Endothelial cell of hepatic sinusoid (primary cell): ENCODE results near the gene RAMP3.

Experiments
- in situ Hi-C: cut with HindIII; loops from 2 replicates; pipeline ENCODE4 v1.10.0; 2017; ENCODE audit warnings: low sequenced_read_pairs

RAMP3 gene

DNA sequence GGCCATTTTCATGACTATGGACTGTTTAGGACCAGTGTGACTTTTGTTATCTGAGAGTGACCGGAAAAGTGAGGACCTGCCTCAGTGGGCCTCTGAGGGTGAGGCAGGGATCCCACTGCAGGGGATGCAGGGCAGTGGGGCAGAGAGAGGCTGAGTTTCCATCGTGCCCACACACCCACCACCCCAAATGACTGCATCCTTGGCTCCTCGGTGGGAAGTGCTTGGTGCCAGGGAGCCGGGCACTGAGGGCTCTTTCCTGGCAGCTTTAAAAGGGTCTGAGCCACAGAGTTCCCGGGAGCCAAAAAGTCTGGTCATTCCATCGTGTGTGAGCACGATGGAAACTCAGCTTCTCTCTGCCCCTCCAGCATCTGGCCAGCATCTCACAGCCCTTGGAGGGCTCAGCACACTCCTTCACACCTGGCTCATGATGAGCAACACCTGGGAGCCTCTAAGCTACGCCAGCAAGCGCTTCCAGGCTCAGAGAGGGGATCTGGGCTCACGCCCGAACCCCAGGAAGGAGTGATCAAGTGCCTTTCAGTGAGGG is 59.1 kb downstream of the RAMP3 start:
- in situ Hi-C loops, result no loop called here

DNA sequence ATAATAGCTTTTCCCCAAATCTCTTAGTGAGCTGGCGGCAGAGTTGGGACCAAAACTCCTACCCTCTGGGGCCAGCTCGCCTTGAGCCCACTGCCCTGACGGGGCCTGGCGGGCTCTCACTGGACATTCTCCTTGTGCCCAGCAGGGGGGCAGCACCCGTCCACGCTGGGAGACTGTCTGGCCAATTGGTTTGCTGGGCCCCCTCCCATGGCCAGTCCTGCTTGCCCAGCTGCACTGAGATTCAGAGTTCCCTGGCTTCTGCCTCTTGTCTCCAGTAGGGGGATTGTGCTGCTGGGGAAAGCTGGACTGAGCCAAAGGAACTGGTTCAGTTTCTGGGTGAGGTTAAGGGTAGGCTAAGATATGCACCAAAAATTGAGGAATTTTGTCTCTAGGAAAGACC is 59.8 kb downstream of the RAMP3 start:
- in situ Hi-C loops, result no loop called here

DNA sequence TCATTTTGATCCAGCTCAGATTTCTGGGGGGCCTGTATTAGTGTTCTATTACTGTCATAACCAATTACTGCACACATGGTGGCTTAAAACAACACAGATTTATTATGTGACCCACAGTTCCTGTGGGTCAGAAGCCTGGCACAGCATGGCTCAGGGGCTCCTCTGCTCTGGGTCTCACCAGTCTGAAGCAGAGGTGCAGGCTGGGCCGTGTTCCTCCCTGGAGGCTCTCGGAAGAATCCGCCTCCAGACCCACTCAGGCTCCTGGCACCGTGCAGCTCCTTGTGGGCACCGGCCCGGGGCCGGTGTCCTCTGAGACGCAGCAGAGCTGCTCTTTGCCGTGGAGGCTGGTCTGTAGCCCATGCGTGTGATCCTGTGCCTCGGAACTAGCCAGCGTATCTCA is 61.5 kb downstream of the RAMP3 start:
- in situ Hi-C loops, result no loop called here

DNA sequence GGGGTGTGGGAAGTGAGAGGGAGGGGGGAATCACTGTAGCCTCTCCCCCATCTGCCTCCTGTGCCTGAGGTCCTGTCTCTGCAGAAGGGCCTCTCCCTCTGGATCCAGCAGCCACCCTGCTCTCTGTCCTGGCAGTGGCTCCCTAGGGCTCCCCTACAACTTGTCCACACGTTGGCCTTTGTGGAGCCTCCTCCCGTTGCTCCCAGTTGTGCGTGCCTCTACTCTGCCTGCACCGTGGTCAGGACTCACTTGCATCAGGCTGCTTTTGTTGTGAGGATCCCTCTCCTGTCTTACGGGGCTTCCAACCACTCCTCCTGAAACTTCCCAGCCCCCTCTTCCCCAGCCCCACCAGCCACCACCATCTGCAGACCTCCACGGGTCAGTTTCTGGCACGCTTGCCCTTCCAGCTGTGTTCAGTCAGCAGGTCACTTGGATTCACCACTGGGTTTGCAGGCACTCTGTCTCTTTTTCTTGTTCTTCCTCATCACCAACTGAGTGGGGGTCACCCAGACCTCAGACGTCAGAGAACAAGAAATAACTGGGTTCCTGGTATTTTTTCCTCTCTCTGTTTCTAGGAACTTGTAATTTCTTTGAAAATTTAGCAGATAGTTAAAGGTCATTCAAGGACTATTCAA is 62.3 kb downstream of the RAMP3 start:
- in situ Hi-C loops, result no loop called here

DNA sequence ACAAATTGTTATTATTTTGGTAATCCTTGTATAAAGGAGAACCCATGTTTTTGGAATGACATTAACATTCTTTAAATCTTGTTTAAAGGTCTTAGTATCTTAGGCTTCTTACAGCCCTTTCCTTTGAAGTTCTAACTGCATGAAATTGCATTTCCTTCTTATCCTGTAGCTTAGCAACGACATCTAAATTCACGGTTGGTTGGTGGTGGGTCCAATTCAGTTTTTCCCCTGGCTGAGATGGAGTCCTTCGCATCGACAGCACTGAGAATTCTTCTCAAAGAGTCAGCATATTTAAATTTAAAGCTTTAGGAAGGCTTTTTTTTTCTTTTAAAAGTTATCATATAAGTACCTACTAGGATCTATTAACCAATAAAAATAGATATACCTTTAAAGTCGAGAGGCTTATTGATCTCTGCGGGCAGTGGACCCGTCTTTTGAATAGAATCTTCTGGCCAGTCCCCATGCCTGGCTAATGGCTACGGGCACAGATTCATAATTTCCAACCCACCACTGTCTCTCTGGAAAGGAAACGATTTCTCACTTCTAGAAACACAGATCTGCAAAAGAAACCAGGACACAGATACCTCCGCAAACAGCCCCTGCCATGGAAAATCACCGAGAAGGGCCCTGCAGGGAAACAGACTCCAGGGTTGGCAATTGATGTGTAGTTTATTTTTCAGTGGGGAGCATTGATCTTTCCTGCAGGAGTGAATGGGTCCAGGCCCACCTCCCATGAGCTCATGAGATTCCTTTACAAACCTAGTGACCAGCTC is 63.4 kb downstream of the RAMP3 start:
- in situ Hi-C loops, result no loop called here

DNA sequence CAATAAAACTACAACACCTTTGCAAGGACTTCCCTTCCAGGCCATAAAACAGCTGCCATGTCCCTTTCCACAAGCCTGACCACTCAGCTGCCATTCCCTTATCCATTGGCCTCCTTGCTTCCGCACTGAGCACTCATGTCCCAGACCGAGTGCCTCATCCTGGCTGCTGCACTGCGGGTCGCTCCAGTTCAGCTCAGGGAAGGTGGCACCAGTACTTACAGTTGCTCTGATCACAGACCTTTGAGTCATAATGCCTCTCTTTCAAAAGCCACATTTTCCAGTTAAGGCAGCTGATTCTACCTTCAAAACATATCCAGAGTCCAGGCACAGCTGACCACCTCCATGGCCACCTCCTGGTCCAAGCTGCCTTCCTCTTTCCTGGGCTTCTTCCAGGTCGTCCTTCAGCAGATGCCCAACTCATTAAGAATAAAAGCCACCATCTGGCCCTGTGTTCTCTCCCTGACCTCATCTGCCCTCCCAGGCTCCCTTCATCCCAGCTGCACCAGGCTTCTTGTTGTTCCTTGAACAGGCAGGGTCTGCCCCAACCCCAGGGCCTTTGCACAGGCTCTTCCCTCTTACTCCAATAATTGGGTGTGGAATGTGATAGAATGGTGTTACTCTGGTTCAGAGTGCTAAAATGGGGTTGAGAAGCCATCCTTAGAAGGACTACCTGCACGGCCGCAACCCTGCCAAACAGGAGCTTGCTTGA is 64.5 kb downstream of the RAMP3 start:
- in situ Hi-C loops, result no loop called here

DNA sequence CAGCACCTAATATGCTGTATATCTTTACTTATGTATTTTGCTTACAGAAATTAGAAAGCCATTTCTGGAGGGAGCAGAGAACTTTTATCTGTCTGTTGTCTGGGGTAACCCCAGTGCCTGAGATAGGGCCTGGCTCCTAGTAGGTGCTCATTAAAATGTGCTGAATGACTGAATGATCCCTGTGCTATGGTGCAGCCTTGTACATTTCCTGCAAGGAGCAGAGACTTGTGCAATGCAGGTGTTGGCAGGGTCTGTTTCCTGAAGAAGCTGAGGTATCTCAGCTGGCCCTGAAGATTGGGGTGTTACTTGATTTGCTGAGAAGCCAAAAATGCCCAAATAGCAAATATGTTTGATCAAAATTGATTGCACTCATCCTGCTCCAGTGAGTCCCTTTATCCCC is 65.5 kb downstream of the RAMP3 start:
- in situ Hi-C loops, result no loop called here

DNA sequence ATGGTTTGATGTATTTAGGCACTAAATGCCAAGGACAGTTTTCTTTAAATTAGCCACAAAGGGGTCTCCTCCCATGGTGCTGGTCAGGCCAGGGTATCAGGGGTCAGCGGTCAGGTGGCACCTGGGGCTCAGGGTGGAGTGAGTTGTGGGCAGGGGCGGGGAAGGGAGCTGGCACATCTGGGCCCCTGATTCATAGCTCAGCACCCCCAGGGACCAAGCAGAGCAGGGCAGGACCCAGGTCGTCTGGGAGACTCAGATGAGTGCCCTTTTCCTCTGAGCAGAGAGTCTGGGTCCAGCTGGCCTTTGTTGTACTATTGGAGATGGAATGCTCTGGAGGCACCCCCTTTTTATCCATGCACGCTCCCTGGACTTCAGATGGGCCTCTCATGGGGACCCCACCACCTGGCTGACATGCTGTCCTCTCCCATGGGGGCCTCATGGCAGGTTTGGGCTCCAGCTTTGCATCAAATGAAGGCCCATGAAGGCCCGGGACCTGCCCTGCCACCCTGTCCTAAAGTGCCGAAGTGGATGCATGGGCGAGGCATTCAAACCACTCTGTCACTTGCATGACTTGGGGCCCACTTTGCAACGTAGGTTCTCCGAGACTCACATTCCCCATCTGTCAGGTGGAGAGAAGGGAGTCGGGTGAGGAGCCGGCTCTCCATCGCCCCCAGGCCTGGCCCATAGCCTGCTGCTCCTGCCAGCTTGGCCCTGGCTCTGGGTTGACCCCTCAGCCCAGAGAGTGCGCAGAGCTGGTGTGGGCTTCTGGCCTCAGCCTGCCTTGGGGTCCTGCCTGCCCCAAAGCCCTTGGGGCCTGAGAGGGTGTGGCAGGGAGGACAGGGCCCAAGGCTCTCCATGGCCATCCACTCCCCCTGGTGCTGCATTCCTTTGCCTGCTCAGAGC is 66.4 kb downstream of the RAMP3 start:
- in situ Hi-C loops, result no loop called here

DNA sequence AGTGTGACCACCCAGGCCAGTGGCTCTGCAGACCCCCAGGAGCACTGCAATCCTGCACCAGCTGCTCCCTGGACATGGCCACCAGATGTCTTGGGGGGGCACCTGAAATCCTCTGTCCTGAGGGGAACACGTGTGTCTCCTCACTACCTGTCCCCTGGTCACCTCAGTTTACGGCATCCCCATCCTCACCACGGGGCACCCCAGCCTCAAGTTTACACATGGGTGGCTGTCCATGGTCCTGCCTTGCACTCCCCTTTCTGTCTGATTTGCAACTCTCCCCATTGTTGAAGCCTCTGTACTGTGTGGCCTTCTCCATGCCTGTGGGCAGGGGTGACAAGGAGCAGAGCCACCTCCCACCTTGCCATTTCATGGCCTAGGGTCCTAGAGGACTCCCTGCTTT is 67.2 kb downstream of the RAMP3 start:
- in situ Hi-C loops, result no loop called here

DNA sequence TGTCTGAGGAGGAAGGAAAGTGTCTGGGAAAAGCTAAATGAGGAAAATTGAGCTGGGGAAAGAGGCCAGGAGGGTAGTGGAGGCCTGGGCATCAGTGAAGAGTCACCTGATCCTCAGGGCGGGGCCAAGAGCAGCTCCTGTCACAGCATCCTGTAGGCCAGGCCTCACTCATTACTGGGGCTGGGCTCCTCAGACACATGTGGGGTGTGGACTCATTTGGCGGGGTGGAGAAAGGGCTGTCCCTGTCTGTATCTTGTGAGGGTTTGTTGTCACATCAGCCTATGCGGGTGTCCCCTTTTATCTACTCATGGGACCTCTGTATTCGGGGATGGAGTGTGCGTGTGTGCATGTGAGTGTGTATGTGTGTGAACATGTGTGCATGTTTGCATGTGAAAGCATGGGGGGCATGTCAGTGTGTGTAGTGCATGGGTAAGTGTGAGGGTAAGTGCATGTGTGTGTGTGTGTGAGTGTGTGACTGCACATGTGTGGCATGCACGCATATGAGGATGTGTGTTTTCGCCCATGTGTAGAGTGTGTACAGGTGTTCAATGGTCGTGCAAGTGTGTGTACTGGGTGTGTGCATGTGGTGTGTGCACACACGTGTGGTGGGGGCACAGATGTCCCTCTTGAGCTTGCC is 67.8 kb downstream of the RAMP3 start:
- in situ Hi-C loops, result no loop called here

DNA sequence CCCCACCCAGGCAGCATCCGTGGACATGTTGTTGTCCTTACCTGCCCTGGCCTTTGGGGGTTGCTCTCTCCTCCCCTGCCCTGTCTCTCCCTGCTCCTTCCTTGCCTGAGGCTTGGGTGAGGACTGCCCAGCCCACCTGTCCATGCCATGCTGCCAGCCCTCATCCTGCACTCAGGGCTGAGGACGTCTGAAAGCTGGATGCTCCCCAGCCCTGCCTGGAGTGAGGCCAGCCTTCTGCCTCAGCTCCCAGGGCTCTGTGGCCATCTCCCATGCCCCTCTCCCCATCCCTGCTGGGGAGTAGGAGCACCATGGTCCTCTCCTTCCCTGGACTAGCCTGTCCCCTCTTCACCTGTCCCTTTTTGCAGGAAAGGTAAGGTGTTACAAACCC is 68.4 kb downstream of the RAMP3 start:
- in situ Hi-C loops, result no loop called here

DNA sequence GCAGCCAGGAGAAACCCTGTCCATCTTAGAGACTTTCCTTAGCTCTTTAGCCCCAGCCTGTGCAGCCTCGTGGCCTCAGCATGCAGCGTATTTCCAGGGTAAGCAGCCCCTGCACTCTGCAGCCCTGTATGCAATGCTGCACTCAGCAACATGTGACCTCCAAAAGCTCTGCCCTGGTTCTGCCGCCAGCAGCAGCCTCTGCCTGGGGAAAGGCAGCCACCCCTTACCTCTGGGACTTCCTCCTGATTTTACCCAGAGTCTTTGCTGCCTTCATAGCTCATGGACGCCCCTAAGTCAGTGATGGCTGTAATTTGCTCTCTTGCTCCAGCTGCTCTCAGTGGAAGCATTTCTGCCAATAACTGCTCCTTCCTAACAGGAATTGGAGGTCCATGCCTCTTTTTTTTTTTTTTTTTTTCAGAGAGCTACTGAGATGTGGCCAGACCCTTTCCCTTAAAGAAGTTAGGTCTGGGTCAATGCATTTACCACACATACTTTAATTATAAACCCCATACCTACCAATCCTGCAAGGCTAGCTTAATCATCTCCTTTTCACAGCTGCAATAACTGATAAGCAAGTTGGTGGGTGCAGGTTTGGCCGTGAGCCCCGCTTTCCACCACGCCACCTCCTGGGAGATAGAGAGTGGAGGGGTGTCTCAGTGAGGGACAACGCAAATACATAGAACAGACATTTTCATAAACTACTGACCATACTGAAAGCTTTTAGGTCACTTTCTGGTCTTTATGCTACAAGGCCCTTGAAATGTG is 71.7 kb downstream of the RAMP3 start:
- in situ Hi-C loops, result no loop called here

DNA sequence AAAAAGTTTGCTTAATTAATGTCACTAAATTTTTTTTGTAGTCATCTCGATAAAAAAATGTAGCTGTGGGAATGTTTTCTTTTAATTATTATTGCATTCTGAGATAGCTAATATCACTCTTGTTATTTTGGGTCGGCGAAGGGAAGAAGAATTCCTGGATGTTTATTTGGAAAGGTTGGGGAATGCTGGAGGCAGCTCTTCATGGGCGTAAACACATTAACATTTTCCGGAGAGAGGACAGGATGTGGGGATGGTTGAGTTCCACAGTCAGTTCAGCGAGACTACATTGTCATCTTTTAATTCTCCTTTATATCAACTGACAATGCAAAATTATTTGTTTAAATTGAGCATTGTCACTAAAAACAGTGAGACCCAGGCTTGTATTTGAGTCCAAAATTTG is 72.5 kb downstream of the RAMP3 start:
- in situ Hi-C loops, result no loop called here

DNA sequence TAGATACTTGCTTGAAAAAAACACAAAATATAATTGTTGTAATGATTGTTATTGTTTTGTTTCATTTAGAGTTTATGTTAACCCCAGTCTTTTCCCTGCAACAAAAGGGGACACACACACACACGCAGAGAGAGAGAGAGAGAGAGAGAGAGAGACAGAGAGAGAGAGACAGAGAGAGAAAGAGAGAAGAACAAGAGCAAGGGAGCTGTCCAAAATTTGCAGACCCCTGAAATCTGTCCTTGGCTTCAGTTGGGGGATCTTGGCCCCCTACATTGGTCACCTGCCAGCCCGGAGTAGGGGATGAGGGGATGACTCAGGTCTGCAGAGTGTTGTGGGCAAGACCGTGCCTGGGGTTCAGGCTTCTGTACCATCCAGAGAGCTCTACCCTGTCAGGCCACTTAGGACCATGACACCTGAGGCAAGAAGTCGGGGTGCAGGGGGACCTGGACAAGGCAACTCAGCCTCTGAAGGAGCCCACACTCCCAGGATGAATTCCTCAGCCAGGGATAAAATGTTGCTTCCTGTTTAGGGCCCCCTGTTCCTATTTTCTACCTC is 73.1 kb downstream of the RAMP3 start:
- in situ Hi-C loops, result no loop called here

DNA sequence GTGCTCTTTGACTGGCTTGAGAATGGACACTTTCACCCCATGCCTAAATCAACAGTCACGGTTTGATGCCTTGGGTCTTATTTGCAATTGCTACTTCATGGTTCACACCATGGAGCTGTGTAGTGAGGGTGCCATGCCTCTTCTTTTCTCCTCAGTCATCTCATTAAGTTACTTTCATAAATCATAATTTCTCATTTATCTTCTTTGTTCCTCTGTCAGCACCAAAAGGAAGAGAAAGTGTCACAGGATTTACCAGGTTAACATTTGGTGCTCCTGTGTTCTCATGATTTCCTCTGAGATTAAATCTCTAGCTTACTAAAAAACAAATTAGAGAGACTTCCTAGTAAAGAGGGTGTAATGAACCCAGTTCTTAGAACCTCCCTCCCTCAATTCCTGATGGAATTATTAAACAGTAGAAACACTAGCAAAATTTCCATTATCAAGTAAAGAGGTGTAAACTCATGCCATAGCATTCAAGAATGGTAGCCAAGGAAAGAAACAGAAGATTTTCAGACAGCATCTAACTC is 75.7 kb downstream of the RAMP3 start:
- in situ Hi-C loops, result no loop called here
